Body of pancreas (tissue), 4 donors: ENCODE results near the gene LTBP1. TPM values are rescaled to one million over a fixed set of nuclear protein-coding genes. Genes with fewer than 3 reads are reported as not detected.

Experiments
- ATAC-seq: fragments of 150-250 bp; one replicate; pipeline ENCODE4 v1.9.1; 2016
- DNase-seq, 4 donors: peaks; one replicate each; pipeline ENCODE4 v3.0.0-alpha.2; 2019
- H3K27ac ChIP-seq, 4 donors: fragments of 200-600 bp; sonication (generic); 1 replicate in 3 of 4; 2 replicates in 1 of 4; pipeline versions ENCODE4 v1.5.1 to v1.6.1; 2016 to 2019; ENCODE audit warnings: mild to moderate bottlenecking in 1 of 4, mixed read lengths in 1 of 4, moderate library complexity in 1 of 4
- H3K27me3 ChIP-seq, 2 donors: fragments of 200-600 bp; sonication (generic); one replicate each; pipeline ENCODE4 v1.6.0; 2016; ENCODE audit warnings: mild to moderate bottlenecking in 1 of 2
- H3K36me3 ChIP-seq, 2 donors: fragments of 200-600 bp; sonication (generic); replicated peaks in 1 of 2; 2 replicates each; pipeline ENCODE4 v1.5.1; 2016; ENCODE audit warnings: low read depth in 2 of 2; ENCODE audit not compliant: insufficient read depth in 1 of 2
- H3K4me1 ChIP-seq: fragments of 200-600 bp; sonication (generic); one replicate; pipeline ENCODE4 v1.6.0; 2016
- H3K4me3 ChIP-seq, 2 donors: fragments of 200-600 bp; sonication (generic); 1 replicate in 1 of 2; 2 replicates in 1 of 2; pipeline ENCODE4 v1.5.1; 2016 to 2019
- H3K9me3 ChIP-seq, 3 donors: fragments of 200-600 bp; sonication (generic); 1 replicate in 2 of 3; 2 replicates in 1 of 3; pipeline ENCODE4 v1.5.1; 2016
- POLR2A ChIP-seq, 3 donors: fragments of 450-650 bp; IDR thresholded peaks; one replicate each; pipeline ENCODE4 v1.6.1; 2016; ENCODE audit warnings: antibody characterized with exemption in 3 of 3, mild to moderate bottlenecking in 2 of 3
- WGBS, 2 donors: methylation state at CpG; one replicate each; pipeline ENCODE4 v1.1.5; 2017; 5-methylcytosine and 5-hydroxymethylcytosine counted together
- intact Hi-C: fragments of 100-400 bp; cut with DNase I; formaldehyde crosslinking; loops from one replicate; pipeline ENCODE4 v1.15.1; 2023
- total RNA-seq, 2 donors: library from RNA; depleted of rRNA; stranded (reverse); fragments of >200 nt; gene quantifications; one replicate each; pipeline ENCODE4 v1.1.0, GENCODE V29; 2016
- TF ChIP-seq, protein P1 (sequence below), 7 experiments: fragments of 450-650 bp in 4 of 7; fragments of 200-600 bp in 3 of 7; sonication (generic) in 3 of 7; IDR thresholded peaks; one replicate each; pipeline ENCODE4 v1.5.1; 2016 to 2019; ENCODE audit warnings: antibody characterized with exemption in 7 of 7

LTBP1 gene
- total RNA-seq, result 10 to 100 TPM in 1 of 2 donors, 1 to 10 TPM in 1; 8.8 to 10.2 TPM

DNA sequence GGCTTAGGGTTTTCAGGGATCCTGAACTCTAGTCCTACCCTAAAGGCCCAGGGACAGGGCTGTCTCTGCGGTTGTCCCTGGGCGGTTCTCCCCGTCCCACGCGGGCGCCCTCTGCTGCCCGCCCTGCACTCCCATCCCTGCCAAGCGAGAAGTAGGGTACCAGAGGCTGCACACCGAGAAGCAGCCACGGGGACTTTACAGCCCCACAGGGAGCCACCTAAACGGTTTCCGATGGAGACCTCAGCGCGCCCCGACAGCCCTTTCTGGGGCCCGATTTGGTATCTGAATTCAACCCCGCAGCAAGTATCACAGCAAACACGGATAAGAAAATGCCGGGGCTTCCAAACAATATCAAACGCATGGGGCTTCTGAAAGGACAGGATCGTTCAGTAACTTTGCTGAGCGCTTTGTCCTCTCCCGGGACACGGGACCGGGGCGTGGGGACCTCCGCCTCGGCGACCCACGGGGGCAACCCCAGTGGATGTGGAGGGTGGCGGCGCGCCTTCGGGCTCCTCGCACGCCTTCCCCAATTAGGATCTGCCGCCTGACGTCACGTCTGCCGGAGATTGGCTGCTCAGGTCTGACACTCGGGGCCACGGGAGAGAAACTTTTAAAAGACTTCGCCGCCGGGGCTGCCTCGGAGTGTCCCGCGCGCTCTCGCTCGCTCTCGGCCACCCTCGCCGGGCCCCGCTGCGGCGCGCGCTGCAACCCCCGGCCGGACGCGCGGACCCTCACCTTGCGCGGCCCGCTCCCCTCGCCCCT, at the start of gene LTBP1:
TSS of gene LTBP1 (plus strand) at position 640 of the 762 bp plus-strand sequence. CDS start 372 bp downstream, outside the sequence.
- H3K27ac ChIP-seq, result peak within 1 kb of the TSS in 1 of 4 donors; percentile 37
- ATAC-seq, result peak; percentile 79
- peaks cover 16% of the 10 kb centered on the region for H3K4me1 ChIP-seq
- H3K27me3 ChIP-seq, result no peaks in the 10 kb centered on the region
- TF ChIP-seq, protein P1, sequence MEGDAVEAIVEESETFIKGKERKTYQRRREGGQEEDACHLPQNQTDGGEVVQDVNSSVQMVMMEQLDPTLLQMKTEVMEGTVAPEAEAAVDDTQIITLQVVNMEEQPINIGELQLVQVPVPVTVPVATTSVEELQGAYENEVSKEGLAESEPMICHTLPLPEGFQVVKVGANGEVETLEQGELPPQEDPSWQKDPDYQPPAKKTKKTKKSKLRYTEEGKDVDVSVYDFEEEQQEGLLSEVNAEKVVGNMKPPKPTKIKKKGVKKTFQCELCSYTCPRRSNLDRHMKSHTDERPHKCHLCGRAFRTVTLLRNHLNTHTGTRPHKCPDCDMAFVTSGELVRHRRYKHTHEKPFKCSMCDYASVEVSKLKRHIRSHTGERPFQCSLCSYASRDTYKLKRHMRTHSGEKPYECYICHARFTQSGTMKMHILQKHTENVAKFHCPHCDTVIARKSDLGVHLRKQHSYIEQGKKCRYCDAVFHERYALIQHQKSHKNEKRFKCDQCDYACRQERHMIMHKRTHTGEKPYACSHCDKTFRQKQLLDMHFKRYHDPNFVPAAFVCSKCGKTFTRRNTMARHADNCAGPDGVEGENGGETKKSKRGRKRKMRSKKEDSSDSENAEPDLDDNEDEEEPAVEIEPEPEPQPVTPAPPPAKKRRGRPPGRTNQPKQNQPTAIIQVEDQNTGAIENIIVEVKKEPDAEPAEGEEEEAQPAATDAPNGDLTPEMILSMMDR (IDR thresholded peaks at IDR 0.05), result peak; percentile 46 to 64 (median 58)
- no peak for TF ChIP-seq POLR2A (IDR thresholded peaks at IDR 0.05)
- intact Hi-C loops, result no loop called here
- H3K4me3 ChIP-seq, result peak within 1 kb of the TSS; percentile 29 to 74
- 1% methylated on average over 35 to 64 of the region's 68 CpGs for WGBS, 2 donors
- DNase-seq, result peak; percentile 46 to 68 (median 57)
- no peaks in the 10 kb centered on the region for H3K9me3 ChIP-seq
- H3K36me3 ChIP-seq, result no peaks in the 10 kb centered on the region

- H3K9me3 ChIP-seq, result no peaks in the 10 kb centered on the region
- no peak for DNase-seq
- intact Hi-C loops, result no loop called here
- no peaks in the 10 kb centered on the region for H3K36me3 ChIP-seq
- no peak overlapping the region for H3K27ac ChIP-seq
- H3K4me1 ChIP-seq, result no peaks in the 10 kb centered on the region
- 43 to 56% methylated on average over 12 of the region's 12 CpGs for WGBS, 2 donors
- no peak for ATAC-seq
- H3K4me3 ChIP-seq, result no peak overlapping the region
- no peak for TF ChIP-seq POLR2A (IDR thresholded peaks at IDR 0.05)
- TF ChIP-seq, protein P1 (IDR thresholded peaks at IDR 0.05), result no peak
- no peaks in the 10 kb centered on the region for H3K27me3 ChIP-seq
These were observed 46.3 kb upstream of the LTBP1 start for GRCh38 chr2:32900246-32900973.

DNA sequence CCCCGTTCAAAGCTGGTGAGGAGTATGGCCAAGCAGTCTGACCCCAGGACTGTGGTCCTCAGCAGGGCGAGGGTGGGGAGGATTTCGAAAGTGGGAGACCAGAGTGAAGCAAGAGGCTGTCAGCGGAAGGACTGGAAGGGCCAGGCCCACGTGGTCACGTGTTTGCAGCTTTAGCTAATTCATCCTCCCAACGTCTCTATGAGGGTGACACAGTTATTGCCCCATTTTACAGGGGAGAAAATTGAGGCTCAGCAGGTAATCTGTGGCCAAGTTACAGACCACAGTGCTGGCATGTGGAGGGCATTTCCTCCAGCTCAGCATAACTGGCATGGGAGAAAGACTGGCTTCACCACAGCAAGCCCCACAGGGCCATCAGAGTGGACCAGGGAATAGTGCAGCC, 45.4 kb upstream of the LTBP1 start:
- no peaks in the 10 kb centered on the region for H3K36me3 ChIP-seq
- H3K27ac ChIP-seq, result no peak overlapping the region
- no peaks in the 10 kb centered on the region for H3K9me3 ChIP-seq
- intact Hi-C loops, result no loop called here
- TF ChIP-seq, protein P1 (IDR thresholded peaks at IDR 0.05), result no peak
- TF ChIP-seq POLR2A (IDR thresholded peaks at IDR 0.05), result no peak
- no peaks in the 10 kb centered on the region for H3K4me1 ChIP-seq
- 62 to 65% methylated on average over 6 to 7 of the region's 7 CpGs for WGBS, 2 donors
- ATAC-seq, result no peak
- DNase-seq, result no peak
- H3K27me3 ChIP-seq, result no peaks in the 10 kb centered on the region
- H3K4me3 ChIP-seq, result no peak overlapping the region

GRCh38 chr2:32902174-32902573, 44.6 kb upstream of the LTBP1 start:
- no peak for DNase-seq
- H3K4me1 ChIP-seq, result no peaks in the 10 kb centered on the region
- no peaks in the 10 kb centered on the region for H3K36me3 ChIP-seq
- 50 to 94% methylated on average over 1 of the region's 1 CpG for WGBS, 2 donors
- no peaks in the 10 kb centered on the region for H3K9me3 ChIP-seq
- no peaks in the 10 kb centered on the region for H3K27me3 ChIP-seq
- no peak for ATAC-seq
- no peak overlapping the region for H3K4me3 ChIP-seq
- H3K27ac ChIP-seq, result no peak overlapping the region
- TF ChIP-seq, protein P1 (IDR thresholded peaks at IDR 0.05), result no peak
- TF ChIP-seq POLR2A (IDR thresholded peaks at IDR 0.05), result no peak
- intact Hi-C loops, result no loop called here
